Measurements from ENCODE around the gene FADD. TPM values are rescaled to one million over a fixed set of nuclear protein-coding genes. Genes with fewer than 3 reads are reported as not detected.

Gene FADD
- total and polyA plus RNA-seq, 7 experiments from 2014 or later, result 9.6 to 40.9 (median 27.2) TPM

- H3K4me1 ChIP-seq (ENCODE audit: control insufficient read depth in 2 of 2, insufficient read depth in 2 of 2, low read length in 2 of 2), result no peaks in the 10 kb centered on the region
- POLR2A ChIA-PET, result no interaction called here
- ATAC-seq, result no peak
- H3K36me3 Mint-ChIP-seq, result no peaks in the 10 kb centered on the region
- intact Hi-C loops (cut with micrococcal nuclease), result no loop called here
- H3K4me3 Mint-ChIP-seq, result no peak overlapping the region
- no peak for DNase-seq
- no peaks in the 10 kb centered on the region for H3K4me1 Mint-ChIP-seq
- H3K4me3 ChIP-seq (ENCODE audit: low read length), result no peak overlapping the region
- H3K9me3 Mint-ChIP-seq, result no peaks in the 10 kb centered on the region
- CTCF ChIA-PET, result no interaction called here
- peaks cover 0 to 10% (median 6%) of the 10 kb centered on the region in 5 donors for H3K27me3 Mint-ChIP-seq
- no peaks in the 10 kb centered on the region for H3K27me3 ChIP-seq (ENCODE audit: control insufficient read depth in 2 of 2, insufficient read depth in 2 of 2, low read length in 2 of 2)
- no peaks in the 10 kb centered on the region for H3K9me3 ChIP-seq (ENCODE audit: control insufficient read depth in 2 of 3, low read length in 3 of 3)
- no peak overlapping the region for H3K27ac Mint-ChIP-seq
- no peaks in the 10 kb centered on the region for H3K36me3 ChIP-seq (ENCODE audit: control insufficient read depth in 2 of 3, insufficient read depth in 3 of 3, low read length in 3 of 3)
- no peak overlapping the region for H3K27ac ChIP-seq (ENCODE audit: low read depth, low read length)
Observed at GRCh38 chr11:70169127-70169526, 34.0 kb upstream of the FADD start.

GRCh38 chr11:70169632-70170031 lies 33.5 kb upstream of the FADD start:
- Mint-ChIP-seq H3K9me3 (no peaks in the 10 kb centered on the region), H3K4me3 (no peak overlapping the region), H3K27ac (no peak overlapping the region), H3K4me1 (no peaks in the 10 kb centered on the region), H3K36me3 (no peaks in the 10 kb centered on the region), H3K27me3 (peaks cover 0 to 10% (median 6%) of the 10 kb centered on the region in 5 donors)
- no peak for ATAC-seq
- H3K36me3 ChIP-seq (ENCODE audit: control insufficient read depth in 2 of 3, insufficient read depth in 3 of 3, low read length in 3 of 3), result no peaks in the 10 kb centered on the region
- ChIA-PET POLR2A (no interaction called here), CTCF (no interaction called here)
- H3K27me3 ChIP-seq (ENCODE audit: control insufficient read depth in 2 of 2, insufficient read depth in 2 of 2, low read length in 2 of 2), result no peaks in the 10 kb centered on the region
- H3K9me3 ChIP-seq (ENCODE audit: control insufficient read depth in 2 of 3, low read length in 3 of 3), result no peaks in the 10 kb centered on the region
- no peaks in the 10 kb centered on the region for H3K4me1 ChIP-seq (ENCODE audit: control insufficient read depth in 2 of 2, insufficient read depth in 2 of 2, low read length in 2 of 2)
- intact Hi-C loops (cut with micrococcal nuclease), result no loop called here
- DNase-seq, result no peak
- H3K4me3 ChIP-seq (ENCODE audit: low read length), result no peak overlapping the region
- no peak overlapping the region for H3K27ac ChIP-seq (ENCODE audit: low read depth, low read length)

DNA sequence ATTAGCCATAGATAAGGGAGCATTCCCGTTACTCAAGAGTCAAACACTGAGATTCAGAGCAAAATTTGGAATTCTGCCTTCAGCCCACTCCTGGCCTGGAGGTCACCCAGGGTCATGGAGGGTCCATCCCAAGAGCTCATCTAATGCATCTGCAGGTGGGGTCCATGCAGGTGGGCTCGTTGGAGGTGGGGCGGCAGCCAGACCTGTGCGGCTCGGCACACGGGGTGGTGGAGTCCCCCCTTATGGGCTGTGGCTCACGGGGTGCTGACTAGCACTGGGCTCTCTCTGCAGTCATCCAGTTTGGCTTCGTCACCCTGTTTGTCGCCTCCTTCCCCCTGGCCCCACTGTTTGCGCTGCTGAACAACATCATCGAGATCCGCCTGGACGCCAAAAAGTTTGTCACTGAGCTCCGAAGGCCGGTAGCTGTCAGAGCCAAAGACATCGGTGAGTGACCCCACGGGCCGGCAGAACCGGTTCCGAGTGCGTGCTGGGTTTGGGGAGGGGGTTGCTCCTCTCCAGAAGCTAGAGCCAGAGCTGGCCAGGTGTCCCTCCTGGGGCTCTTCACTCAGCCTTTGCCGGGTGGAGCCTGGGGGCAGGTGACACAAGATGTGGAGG lies 32.4 kb upstream of the FADD start:
- Mint-ChIP-seq H3K36me3 (no peaks in the 10 kb centered on the region), H3K27ac (no peak overlapping the region), H3K4me1 (no peaks in the 10 kb centered on the region), H3K4me3 (no peak overlapping the region), H3K9me3 (no peaks in the 10 kb centered on the region), H3K27me3 (peaks cover 0 to 10% (median 6%) of the 10 kb centered on the region in 5 donors)
- no peak overlapping the region for H3K4me3 ChIP-seq (ENCODE audit: low read length)
- H3K36me3 ChIP-seq (ENCODE audit: control insufficient read depth in 2 of 3, insufficient read depth in 3 of 3, low read length in 3 of 3), result no peaks in the 10 kb centered on the region
- H3K4me1 ChIP-seq (ENCODE audit: control insufficient read depth in 2 of 2, insufficient read depth in 2 of 2, low read length in 2 of 2), result no peaks in the 10 kb centered on the region
- POLR2A ChIA-PET, result no interaction called here
- H3K27me3 ChIP-seq (ENCODE audit: control insufficient read depth in 2 of 2, insufficient read depth in 2 of 2, low read length in 2 of 2), result no peaks in the 10 kb centered on the region
- DNase-seq (no peak), ATAC-seq (no peak)
- CTCF ChIA-PET, result no interaction called here
- no peaks in the 10 kb centered on the region for H3K9me3 ChIP-seq (ENCODE audit: control insufficient read depth in 2 of 3, low read length in 3 of 3)
- intact Hi-C loops (cut with micrococcal nuclease), result no loop called here
- no peak overlapping the region for H3K27ac ChIP-seq (ENCODE audit: low read depth, low read length)

GRCh38 chr11:70173018-70173417 lies 30.1 kb upstream of the FADD start:
- Mint-ChIP-seq H3K9me3 (no peaks in the 10 kb centered on the region), H3K27ac (no peak overlapping the region), H3K4me3 (no peak overlapping the region), H3K27me3 (peaks cover 0 to 7% (median 0%) of the 10 kb centered on the region in 5 donors), H3K36me3 (no peaks in the 10 kb centered on the region), H3K4me1 (no peaks in the 10 kb centered on the region)
- ChIA-PET CTCF (no interaction called here), POLR2A (no interaction called here)
- H3K4me3 ChIP-seq (ENCODE audit: low read length), result no peak overlapping the region
- ATAC-seq, result no peak
- intact Hi-C loops (cut with micrococcal nuclease), result no loop called here
- no peaks in the 10 kb centered on the region for H3K27me3 ChIP-seq (ENCODE audit: control insufficient read depth in 2 of 2, insufficient read depth in 2 of 2, low read length in 2 of 2)
- no peaks in the 10 kb centered on the region for H3K9me3 ChIP-seq (ENCODE audit: control insufficient read depth in 2 of 3, low read length in 3 of 3)
- no peak for DNase-seq
- H3K27ac ChIP-seq (ENCODE audit: low read depth, low read length), result no peak overlapping the region
- H3K4me1 ChIP-seq (ENCODE audit: control insufficient read depth in 2 of 2, insufficient read depth in 2 of 2, low read length in 2 of 2), result no peaks in the 10 kb centered on the region
- H3K36me3 ChIP-seq (ENCODE audit: control insufficient read depth in 2 of 3, insufficient read depth in 3 of 3, low read length in 3 of 3), result no peaks in the 10 kb centered on the region

GRCh38 chr11:70174547-70175235 lies 28.4 kb upstream of the FADD start:
- intact Hi-C loops (cut with micrococcal nuclease), result no loop called here
- CTCF ChIA-PET, result interaction anchor here (0.6 kb wide), 1 partner anchor 247 kb away, joined by 3 read pairs; no protein-coding TSS in a partner anchor
- H3K27ac Mint-ChIP-seq, result peak overlapping the region in 1 of 9 donors; percentile 57

GRCh38 chr11:70175236-70175698 lies 27.8 kb upstream of the FADD start:
- peak overlapping the region in 1 of 9 donors; percentile 57 for H3K27ac Mint-ChIP-seq
- no peaks in the 10 kb centered on the region for H3K9me3 Mint-ChIP-seq
- ATAC-seq, result no peak

More at GRCh38 chr11:70174547-70175235, 28.4 kb upstream of the FADD start:
- Histone ChIP-seq H3K9me3 (ENCODE audit: control insufficient read depth in 2 of 3, low read length in 3 of 3) (no peaks in the 10 kb centered on the region), H3K4me1 (ENCODE audit: control insufficient read depth in 2 of 2, insufficient read depth in 2 of 2, low read length in 2 of 2) (no peaks in the 10 kb centered on the region), H3K27ac (ENCODE audit: low read depth, low read length) (no peak overlapping the region), H3K4me3 (ENCODE audit: low read length) (no peak overlapping the region), H3K36me3 (ENCODE audit: control insufficient read depth in 2 of 3, insufficient read depth in 3 of 3, low read length in 3 of 3) (no peaks in the 10 kb centered on the region), H3K27me3 (ENCODE audit: control insufficient read depth in 2 of 2, insufficient read depth in 2 of 2, low read length in 2 of 2) (no peaks in the 10 kb centered on the region)
- Mint-ChIP-seq H3K4me1 (no peaks in the 10 kb centered on the region), H3K9me3 (no peaks in the 10 kb centered on the region), H3K36me3 (no peaks in the 10 kb centered on the region), H3K27me3 (no peaks in the 10 kb centered on the region), H3K4me3 (no peak overlapping the region)
- ATAC-seq (no peak), DNase-seq (no peak)
- POLR2A ChIA-PET, result interaction anchor here (0.6 kb wide), 1 partner anchor 124 kb away, joined by 3 read pairs; no protein-coding TSS in a partner anchor

More at GRCh38 chr11:70175236-70175698, 27.8 kb upstream of the FADD start:
- no peak overlapping the region for H3K27ac ChIP-seq (ENCODE audit: low read depth, low read length)
- no peaks in the 10 kb centered on the region for H3K27me3 ChIP-seq (ENCODE audit: control insufficient read depth in 2 of 2, insufficient read depth in 2 of 2, low read length in 2 of 2)
- ChIA-PET CTCF (interaction anchor here (0.6 to 0.8 kb wide), 2 partner anchors 248 to 927 kb away, joined by 3 read pairs; no protein-coding TSS in a partner anchor), POLR2A (no interaction called here)
- no peaks in the 10 kb centered on the region for H3K9me3 ChIP-seq (ENCODE audit: control insufficient read depth in 2 of 3, low read length in 3 of 3)
- H3K27me3 Mint-ChIP-seq, result no peaks in the 10 kb centered on the region
- intact Hi-C loops (cut with micrococcal nuclease), result no loop called here
- H3K36me3 ChIP-seq (ENCODE audit: control insufficient read depth in 2 of 3, insufficient read depth in 3 of 3, low read length in 3 of 3), result no peaks in the 10 kb centered on the region
- H3K4me3 ChIP-seq (ENCODE audit: low read length), result no peak overlapping the region
- no peak for DNase-seq
- no peak overlapping the region for H3K4me3 Mint-ChIP-seq
- no peaks in the 10 kb centered on the region for H3K4me1 Mint-ChIP-seq
- H3K36me3 Mint-ChIP-seq, result no peaks in the 10 kb centered on the region
- H3K4me1 ChIP-seq (ENCODE audit: control insufficient read depth in 2 of 2, insufficient read depth in 2 of 2, low read length in 2 of 2), result no peaks in the 10 kb centered on the region

All from naive thymus-derived CD4-positive, alpha-beta T cell (primary cell).